Smooth muscle cell (in vitro differentiated cells): ENCODE measurements around the gene ENPP7. TPM values are rescaled to one million over a fixed set of nuclear protein-coding genes. Genes with fewer than 3 reads are reported as not detected.

ENCODE experiments used
- DNase-seq: peaks from one replicate; lab custom pipeline; 2025; ENCODE audit not compliant: unreplicated experiment; lab: John Stamatoyannopoulos, UW
- H2AFZ ChIP-seq: fragments of 200-600 bp; sonication (generic); 2 replicates; pipeline ENCODE4 v1.6.0; 2016; ENCODE audit warnings: antibody characterized with exemption, low read depth, mild to moderate bottlenecking
- H3F3A ChIP-seq: fragments of 200-600 bp; sonication (generic); 2 replicates; pipeline ENCODE4 v1.6.0; 2017; ENCODE audit warnings: antibody characterized with exemption, low read depth
- H3K27ac ChIP-seq: fragments of 200-600 bp; sonication (generic); 2 replicates; pipeline ENCODE4 v1.5.1; 2016; ENCODE audit warnings: low read depth, mild to moderate bottlenecking
- H3K27me3 ChIP-seq: fragments of 200-600 bp; sonication (generic); 2 replicates; pipeline ENCODE4 v1.6.1; 2016; ENCODE audit warnings: low read depth, mild to moderate bottlenecking
- H3K36me3 ChIP-seq: fragments of 200-600 bp; sonication (generic); 2 replicates; pipeline ENCODE4 v1.5.1; 2016; ENCODE audit warnings: low read depth
- H3K4me1 ChIP-seq: fragments of 200-600 bp; sonication (generic); 2 replicates; pipeline ENCODE4 v1.5.1; 2016; ENCODE audit warnings: low read depth
- H3K4me2 ChIP-seq: fragments of 200-600 bp; sonication (generic); 2 replicates; pipeline ENCODE4 v1.6.0; 2016; ENCODE audit warnings: mild to moderate bottlenecking
- H3K4me3 ChIP-seq: fragments of 200-600 bp; sonication (generic); 2 replicates; pipeline ENCODE4 v1.5.1; 2016; ENCODE audit warnings: mild to moderate bottlenecking
- H3K79me2 ChIP-seq: fragments of 200-600 bp; sonication (generic); 2 replicates; pipeline ENCODE4 v1.6.0; 2016; ENCODE audit warnings: low read depth, mild to moderate bottlenecking
- H3K9ac ChIP-seq: fragments of 200-600 bp; sonication (generic); 2 replicates; pipeline ENCODE4 v1.6.0; 2016; ENCODE audit warnings: low read depth
- H3K9me3 ChIP-seq: fragments of 200-600 bp; sonication (generic); replicated peaks from 2 replicates; pipeline ENCODE4 v1.5.1; 2016; ENCODE audit warnings: low read depth
- H4K20me1 ChIP-seq: fragments of 200-600 bp; sonication (generic); 2 replicates; pipeline ENCODE4 v1.6.0; 2016; ENCODE audit warnings: low read depth
- WGBS: methylation state at CpG from one replicate; pipeline ENCODE4 v1.1.7; 2016; ENCODE audit warnings: low lambda C conversion rate; 5-methylcytosine and 5-hydroxymethylcytosine counted together
- polyA plus RNA-seq: library from polyadenylated mRNA; unstranded; fragments of >200 nt; fragmentation: Nextera tagmentation; extraction: Ambion mirVana; gene quantifications from 2 replicates; pipeline ENCODE4 v1.2.1, GENCODE V29; 2016
- total RNA-seq: library from RNA; depleted of rRNA; stranded (reverse); fragments of >200 nt; gene quantifications from 2 replicates; pipeline ENCODE4 v1.2.3, GENCODE V29; 2014
- TF ChIP-seq, protein P1 (sequence below): fragments of 200-600 bp; sonication (generic); IDR thresholded peaks from 2 replicates; pipeline ENCODE4 v1.5.1; 2017; ENCODE audit warnings: borderline replicate concordance, mild to moderate bottlenecking, antibody characterized with exemption; ENCODE audit not compliant: insufficient read depth, poor library complexity, severe bottlenecking

Gene ENPP7
- total and polyA plus RNA-seq, 2 experiments from 2014 or later, result not detected

GRCh38 chr17:79743614-79744013 is 12.9 kb downstream of the ENPP7 start:
- no peaks in the 10 kb centered on the region for H3F3A ChIP-seq
- H3K27ac ChIP-seq, result no peak overlapping the region
- no peaks in the 10 kb centered on the region for H3K9me3 ChIP-seq
- H3K4me2 ChIP-seq, result no peak overlapping the region
- no peak overlapping the region for H2AFZ ChIP-seq
- no peak for DNase-seq
- H3K4me3 ChIP-seq, result no peak overlapping the region
- 91% methylated on average over 5 of the region's 5 CpGs for WGBS
- H3K27me3 ChIP-seq, result peaks cover 57% of the 10 kb centered on the region
- H3K79me2 ChIP-seq, result no peaks in the 10 kb centered on the region
- no peaks in the 10 kb centered on the region for H4K20me1 ChIP-seq
- TF ChIP-seq, protein P1, sequence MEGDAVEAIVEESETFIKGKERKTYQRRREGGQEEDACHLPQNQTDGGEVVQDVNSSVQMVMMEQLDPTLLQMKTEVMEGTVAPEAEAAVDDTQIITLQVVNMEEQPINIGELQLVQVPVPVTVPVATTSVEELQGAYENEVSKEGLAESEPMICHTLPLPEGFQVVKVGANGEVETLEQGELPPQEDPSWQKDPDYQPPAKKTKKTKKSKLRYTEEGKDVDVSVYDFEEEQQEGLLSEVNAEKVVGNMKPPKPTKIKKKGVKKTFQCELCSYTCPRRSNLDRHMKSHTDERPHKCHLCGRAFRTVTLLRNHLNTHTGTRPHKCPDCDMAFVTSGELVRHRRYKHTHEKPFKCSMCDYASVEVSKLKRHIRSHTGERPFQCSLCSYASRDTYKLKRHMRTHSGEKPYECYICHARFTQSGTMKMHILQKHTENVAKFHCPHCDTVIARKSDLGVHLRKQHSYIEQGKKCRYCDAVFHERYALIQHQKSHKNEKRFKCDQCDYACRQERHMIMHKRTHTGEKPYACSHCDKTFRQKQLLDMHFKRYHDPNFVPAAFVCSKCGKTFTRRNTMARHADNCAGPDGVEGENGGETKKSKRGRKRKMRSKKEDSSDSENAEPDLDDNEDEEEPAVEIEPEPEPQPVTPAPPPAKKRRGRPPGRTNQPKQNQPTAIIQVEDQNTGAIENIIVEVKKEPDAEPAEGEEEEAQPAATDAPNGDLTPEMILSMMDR, result no peak
- H3K36me3 ChIP-seq, result no peaks in the 10 kb centered on the region
- no peak overlapping the region for H3K9ac ChIP-seq
- H3K4me1 ChIP-seq, result peaks cover 18% of the 10 kb centered on the region

- Histone ChIP-seq H3K9ac (no peak overlapping the region), H3K4me2 (no peak overlapping the region), H4K20me1 (no peaks in the 10 kb centered on the region), H2AFZ (no peak overlapping the region), H3K9me3 (no peaks in the 10 kb centered on the region), H3F3A (peaks cover 7% of the 10 kb centered on the region), H3K36me3 (no peaks in the 10 kb centered on the region), H3K27me3 (peaks cover 58% of the 10 kb centered on the region), H3K27ac (no peak overlapping the region), H3K4me1 (peaks cover 33% of the 10 kb centered on the region), H3K4me3 (no peak overlapping the region), H3K79me2 (no peaks in the 10 kb centered on the region)
- DNase-seq, result no peak
- WGBS, result 50% methylated on average over 6 of the region's 6 CpGs
- TF ChIP-seq, protein P1, result no peak
Observed at GRCh38 chr17:79745641-79746105, 14.9 kb downstream of the ENPP7 start.

GRCh38 chr17:79746889-79747507 is 16.3 kb downstream of the ENPP7 start:
- Histone ChIP-seq H3K9ac (no peak overlapping the region), H3K27ac (no peak overlapping the region), H3F3A (peaks cover 7% of the 10 kb centered on the region), H3K4me3 (no peak overlapping the region), H3K36me3 (no peaks in the 10 kb centered on the region), H2AFZ (no peak overlapping the region), H3K9me3 (no peaks in the 10 kb centered on the region), H3K4me1 (peaks cover 33% of the 10 kb centered on the region), H3K27me3 (peaks cover 65% of the 10 kb centered on the region), H4K20me1 (no peaks in the 10 kb centered on the region), H3K4me2 (peak overlapping the region; percentile 53), H3K79me2 (no peaks in the 10 kb centered on the region)
- TF ChIP-seq, protein P1, result no peak
- no peak for DNase-seq
- WGBS, result 14% methylated on average over 22 of the region's 22 CpGs
